PC-3 (cell line): ENCODE measurements around the gene MAD1L1.

Source experiments
- EZH2 ChIP-seq: fragments of 300-600 bp; sonication (generic); IDR thresholded peaks from one replicate; pipeline ENCODE4 v1.6.1; 2017; ENCODE audit warnings: antibody characterized with exemption, mild to moderate bottlenecking, low read length; ENCODE audit not compliant: unreplicated experiment
- EZH2phosphoT487 ChIP-seq: fragments of 300-600 bp; sonication (generic); IDR thresholded peaks from 2 replicates; pipeline ENCODE4 v1.6.1; 2018; ENCODE audit warnings: mild to moderate bottlenecking, antibody characterized with exemption, low read length, borderline replicate concordance
- TF ChIP-seq, protein P1 (sequence below): fragments of 300-600 bp; sonication (generic); conservative IDR thresholded peaks from 2 replicates; pipeline ENCODE4 v1.5.1; 2017; ENCODE audit warnings: antibody characterized with exemption, low read depth, mild to moderate bottlenecking, low read length

GRCh38 chr7:2041496-2042367 is 191.0 kb downstream of the MAD1L1 start:
- TF ChIP-seq, protein P1, sequence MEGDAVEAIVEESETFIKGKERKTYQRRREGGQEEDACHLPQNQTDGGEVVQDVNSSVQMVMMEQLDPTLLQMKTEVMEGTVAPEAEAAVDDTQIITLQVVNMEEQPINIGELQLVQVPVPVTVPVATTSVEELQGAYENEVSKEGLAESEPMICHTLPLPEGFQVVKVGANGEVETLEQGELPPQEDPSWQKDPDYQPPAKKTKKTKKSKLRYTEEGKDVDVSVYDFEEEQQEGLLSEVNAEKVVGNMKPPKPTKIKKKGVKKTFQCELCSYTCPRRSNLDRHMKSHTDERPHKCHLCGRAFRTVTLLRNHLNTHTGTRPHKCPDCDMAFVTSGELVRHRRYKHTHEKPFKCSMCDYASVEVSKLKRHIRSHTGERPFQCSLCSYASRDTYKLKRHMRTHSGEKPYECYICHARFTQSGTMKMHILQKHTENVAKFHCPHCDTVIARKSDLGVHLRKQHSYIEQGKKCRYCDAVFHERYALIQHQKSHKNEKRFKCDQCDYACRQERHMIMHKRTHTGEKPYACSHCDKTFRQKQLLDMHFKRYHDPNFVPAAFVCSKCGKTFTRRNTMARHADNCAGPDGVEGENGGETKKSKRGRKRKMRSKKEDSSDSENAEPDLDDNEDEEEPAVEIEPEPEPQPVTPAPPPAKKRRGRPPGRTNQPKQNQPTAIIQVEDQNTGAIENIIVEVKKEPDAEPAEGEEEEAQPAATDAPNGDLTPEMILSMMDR = no peak
- no peak for TF ChIP-seq EZH2
- no peak for TF ChIP-seq EZH2phosphoT487
